Ramos (cell line): Measurements from ENCODE around the gene AK9.

Source experiments
- in situ Hi-C: fragments of 300-500 bp; cut with MboI; formaldehyde crosslinking; loops from one replicate; pipeline ENCODE4 v1.14.3; 2022; ENCODE audit warnings: low sequenced_read_pairs; ENCODE audit not compliant: unreplicated experiment

AK9 gene

GRCh38 chr6:109519647-109520046, 171.4 kb downstream of the AK9 start:
- in situ Hi-C loops, result loop anchor here (10.0 kb wide), 1 partner anchor 525 kb away; no protein-coding TSS in a partner anchor

GRCh38 chr6:109516929-109517328, 174.1 kb downstream of the AK9 start:
- in situ Hi-C loops, result no loop called here

GRCh38 chr6:109515781-109516409, 175.1 kb downstream of the AK9 start:
- in situ Hi-C loops, result no loop called here

GRCh38 chr6:109514946-109515345, 176.1 kb downstream of the AK9 start:
- in situ Hi-C loops, result no loop called here

- in situ Hi-C loops, result no loop called here
Measured at GRCh38 chr6:109513571-109514071, 177.4 kb downstream of the AK9 start.

GRCh38 chr6:109512271-109512817, 178.7 kb downstream of the AK9 start:
- in situ Hi-C loops, result no loop called here

- in situ Hi-C loops, result no loop called here
Measured at GRCh38 chr6:109511832-109512231, 179.2 kb downstream of the AK9 start.

- in situ Hi-C loops, result no loop called here
Measured at GRCh38 chr6:109510358-109510757, 180.6 kb downstream of the AK9 start.

GRCh38 chr6:109508166-109508860, 182.7 kb downstream of the AK9 start:
- in situ Hi-C loops, result no loop called here

- in situ Hi-C loops, result no loop called here
Measured at GRCh38 chr6:109507490-109508072, 183.4 kb downstream of the AK9 start.

- in situ Hi-C loops, result no loop called here
Measured at GRCh38 chr6:109506841-109507240, 184.2 kb downstream of the AK9 start.

- in situ Hi-C loops, result no loop called here
Measured at GRCh38 chr6:109506314-109506713, 184.7 kb downstream of the AK9 start.

GRCh38 chr6:109503327-109504224, 187.4 kb downstream of the AK9 start:
- in situ Hi-C loops, result no loop called here

GRCh38 chr6:109498936-109499335, 192.1 kb downstream of the AK9 start:
- in situ Hi-C loops, result no loop called here

- in situ Hi-C loops, result no loop called here
Measured at GRCh38 chr6:109498052-109498451, 192.9 kb downstream of the AK9 start.

- in situ Hi-C loops, result no loop called here
Measured at GRCh38 chr6:109496036-109496772, 194.8 kb downstream of the AK9 start.

- in situ Hi-C loops, result no loop called here
Measured at GRCh38 chr6:109493865-109494264, 197.1 kb downstream of the AK9 start.

GRCh38 chr6:109491207-109491938, 199.6 kb downstream of the AK9 start:
- in situ Hi-C loops, result no loop called here

- in situ Hi-C loops, result no loop called here
Measured at GRCh38 chr6:109490713-109491112, 200.3 kb downstream of the AK9 start.
